HUES6 (cell line): Measurements from ENCODE around the gene RMI2.

Experiments used
- H3K27ac ChIP-seq: 2 replicates; pipeline ENCODE4 v1.7.0; 2013; ENCODE audit warnings: low read depth, mild to moderate bottlenecking, low read length, inconsistent platforms
- H3K27me3 ChIP-seq: 2 replicates; pipeline ENCODE4 v1.6.1; 2013; ENCODE audit warnings: low read length; ENCODE audit not compliant: control insufficient read depth, insufficient read depth
- H3K36me3 ChIP-seq: 2 replicates; pipeline ENCODE4 v1.6.1; 2013; ENCODE audit warnings: low read length; ENCODE audit not compliant: control insufficient read depth, insufficient read depth
- H3K4me1 ChIP-seq: 2 replicates; pipeline ENCODE4 v1.6.1; 2013; ENCODE audit warnings: low read length; ENCODE audit not compliant: control insufficient read depth, insufficient read depth
- H3K4me3 ChIP-seq: 2 replicates; pipeline ENCODE4 v1.5.1; 2013; ENCODE audit warnings: low read depth, low read length
- H3K9ac ChIP-seq: one replicate; pipeline ENCODE4 v1.6.1; 2013; ENCODE audit warnings: mild to moderate bottlenecking, low read length
- H3K9me3 ChIP-seq: 2 replicates; pipeline ENCODE4 v1.6.1; 2013; ENCODE audit warnings: low read depth, low read length; ENCODE audit not compliant: control insufficient read depth, insufficient read depth

RMI2 gene

GRCh38 chr16:11310997-11311561 lies 34.2 kb upstream of the RMI2 start:
- no peak overlapping the region for H3K27ac ChIP-seq
- no peaks in the 10 kb centered on the region for H3K36me3 ChIP-seq
- peaks cover 61% of the 10 kb centered on the region for H3K4me1 ChIP-seq
- H3K9me3 ChIP-seq = no peaks in the 10 kb centered on the region
- H3K4me3 ChIP-seq = no peak overlapping the region
- no peak overlapping the region for H3K9ac ChIP-seq
- no peaks in the 10 kb centered on the region for H3K27me3 ChIP-seq

GRCh38 chr16:11312718-11313492 lies 32.4 kb upstream of the RMI2 start:
- H3K27me3 ChIP-seq = no peaks in the 10 kb centered on the region
- no peaks in the 10 kb centered on the region for H3K9me3 ChIP-seq
- H3K27ac ChIP-seq = peak overlapping the region; percentile 78
- peaks cover 65% of the 10 kb centered on the region for H3K4me1 ChIP-seq
- peak overlapping the region; percentile 69 for H3K9ac ChIP-seq
- H3K36me3 ChIP-seq = no peaks in the 10 kb centered on the region
- peak overlapping the region; percentile 36; the same call in 1 of the 2 replicates for H3K4me3 ChIP-seq

GRCh38 chr16:11313493-11314308 lies 31.6 kb upstream of the RMI2 start:
- H3K4me1 ChIP-seq = peaks cover 57% of the 10 kb centered on the region
- peak overlapping the region; percentile 78; the same call in 1 of the 2 replicates for H3K27ac ChIP-seq
- no peaks in the 10 kb centered on the region for H3K9me3 ChIP-seq
- H3K9ac ChIP-seq = peak overlapping the region; percentile 69
- no peak overlapping the region; the same call in 1 of the 2 replicates for H3K4me3 ChIP-seq
- no peaks in the 10 kb centered on the region for H3K27me3 ChIP-seq
- H3K36me3 ChIP-seq = no peaks in the 10 kb centered on the region

- Histone ChIP-seq H3K36me3 (no peaks in the 10 kb centered on the region), H3K9ac (peak overlapping the region; percentile 69), H3K4me3 (no peak overlapping the region), H3K27ac (peak overlapping the region; percentile 78; the same call in 1 of the 2 replicates), H3K9me3 (no peaks in the 10 kb centered on the region), H3K4me1 (peaks cover 54% of the 10 kb centered on the region), H3K27me3 (no peaks in the 10 kb centered on the region)
Measured at GRCh38 chr16:11314309-11314894, 30.9 kb upstream of the RMI2 start.

- Histone ChIP-seq H3K4me3 (peak overlapping the region; percentile 35; the same call in 1 of the 2 replicates), H3K27me3 (no peaks in the 10 kb centered on the region), H3K36me3 (no peaks in the 10 kb centered on the region), H3K4me1 (peaks cover 51% of the 10 kb centered on the region), H3K9ac (peak overlapping the region; percentile 90), H3K27ac (peak overlapping the region; percentile 78), H3K9me3 (no peaks in the 10 kb centered on the region)
Measured at GRCh38 chr16:11315510-11315909, 29.7 kb upstream of the RMI2 start.

- Histone ChIP-seq H3K27me3 (no peaks in the 10 kb centered on the region), H3K4me3 (peak overlapping the region; percentile 35; the same call in 1 of the 2 replicates), H3K36me3 (no peaks in the 10 kb centered on the region), H3K4me1 (peaks cover 48% of the 10 kb centered on the region), H3K9me3 (no peaks in the 10 kb centered on the region), H3K27ac (peak overlapping the region; percentile 57; the same call in 1 of the 2 replicates), H3K9ac (peak overlapping the region; percentile 90)
Measured at GRCh38 chr16:11316331-11317015, 28.8 kb upstream of the RMI2 start.

- Histone ChIP-seq H3K9me3 (no peaks in the 10 kb centered on the region), H3K4me1 (peaks cover 29% of the 10 kb centered on the region), H3K27ac (no peak overlapping the region)
Measured at GRCh38 chr16:11318817-11319216, 26.4 kb upstream of the RMI2 start.

GRCh38 chr16:11319529-11320146 lies 25.6 kb upstream of the RMI2 start:
- no peaks in the 10 kb centered on the region for H3K36me3 ChIP-seq
- no peaks in the 10 kb centered on the region for H3K27me3 ChIP-seq
- peaks cover 20% of the 10 kb centered on the region for H3K4me1 ChIP-seq
- no peak overlapping the region for H3K27ac ChIP-seq
- no peak overlapping the region for H3K4me3 ChIP-seq
- no peak overlapping the region for H3K9ac ChIP-seq
- no peaks in the 10 kb centered on the region for H3K9me3 ChIP-seq

More at GRCh38 chr16:11318817-11319216, 26.4 kb upstream of the RMI2 start:
- Histone ChIP-seq H3K4me3 (no peak overlapping the region), H3K27me3 (no peaks in the 10 kb centered on the region), H3K9ac (no peak overlapping the region), H3K36me3 (no peaks in the 10 kb centered on the region)

GRCh38 chr16:11320170-11320569 lies 25.1 kb upstream of the RMI2 start:
- H3K27ac ChIP-seq = no peak overlapping the region
- H3K4me3 ChIP-seq = no peak overlapping the region
- H3K27me3 ChIP-seq = no peaks in the 10 kb centered on the region
- H3K9ac ChIP-seq = no peak overlapping the region
- peaks cover 15% of the 10 kb centered on the region for H3K4me1 ChIP-seq
- no peaks in the 10 kb centered on the region for H3K9me3 ChIP-seq
- no peaks in the 10 kb centered on the region for H3K36me3 ChIP-seq

- peaks cover 8% of the 10 kb centered on the region for H3K4me1 ChIP-seq
- no peaks in the 10 kb centered on the region for H3K9me3 ChIP-seq
- H3K4me3 ChIP-seq = no peak overlapping the region
- H3K9ac ChIP-seq = no peak overlapping the region
- H3K27ac ChIP-seq = no peak overlapping the region
- no peaks in the 10 kb centered on the region for H3K27me3 ChIP-seq
- no peaks in the 10 kb centered on the region for H3K36me3 ChIP-seq
Measured at GRCh38 chr16:11321662-11322061, 23.6 kb upstream of the RMI2 start.
